WTC11 (cell line): ENCODE data around the gene ARHGAP4. TPM values are rescaled to one million over a fixed set of nuclear protein-coding genes. Genes with fewer than 3 reads are reported as not detected.

Source experiments
- ATAC-seq: fragments of 200-7000 bp; cut with Tn5 transposase; 2 replicates; pipeline ENCODE4 v1.10.0; 2021; ENCODE audit warnings: mild to moderate bottlenecking, moderate library complexity
- CTCF ChIA-PET: fragments of 300-600 bp; sonication (Branson Sonifier 250); formaldehyde crosslinking; loops from one replicate; lab custom pipeline; 2021; ENCODE audit warnings: antibody characterized with exemption; lab: Charles Lee
- POLR2A ChIA-PET: fragments of 350-600 bp; sonication (Branson Sonifier 250); formaldehyde crosslinking; loops from one replicate; lab custom pipeline; 2021; ENCODE audit warnings: antibody characterized with exemption; lab: Charles Lee
- DNase-seq: peaks from one replicate; pipeline ENCODE4 v3.0.0; 2021; ENCODE audit warnings: low spot score
- H3K27ac Mint-ChIP-seq: 2 replicates; pipeline ENCODE4 v1.8.0; 2021; ENCODE audit warnings: mixed read lengths
- H3K27me3 Mint-ChIP-seq: 2 replicates; pipeline ENCODE4 v1.8.0; 2021; ENCODE audit warnings: low read depth, mild to moderate bottlenecking, moderate library complexity, mixed read lengths
- H3K36me3 Mint-ChIP-seq: 2 replicates; pipeline ENCODE4 v1.8.0; 2021; ENCODE audit warnings: mixed read lengths
- H3K4me1 Mint-ChIP-seq: 2 replicates; pipeline ENCODE4 v1.8.0; 2022; ENCODE audit warnings: mixed read lengths
- H3K4me3 Mint-ChIP-seq: 2 replicates; pipeline ENCODE4 v1.8.0; 2021; ENCODE audit warnings: mild to moderate bottlenecking, moderate library complexity, mixed read lengths
- H3K9me3 Mint-ChIP-seq: 2 replicates; pipeline ENCODE4 v1.8.0; 2021; ENCODE audit warnings: mixed read lengths
- AR ChIP-seq: fragments of 250-450 bp; sonication (Bioruptor Pico); IDR thresholded peaks from 2 replicates; pipeline ENCODE4 v1.9.0; 2021; ENCODE audit warnings: mild to moderate bottlenecking
- ATF2 ChIP-seq: sonication (generic); formaldehyde crosslinking; IDR thresholded peaks from 2 replicates; pipeline ENCODE4 v1.8.1; 2022; ENCODE audit warnings: low read depth, missing genetic modification reagents, borderline replicate concordance
- CREB1 ChIP-seq: sonication (generic); formaldehyde crosslinking; IDR thresholded peaks from 2 replicates; pipeline ENCODE4 v1.8.0; 2023; ENCODE audit warnings: mild to moderate bottlenecking, missing genetic modification reagents
- CTCF ChIP-seq: fragments of 200-600 bp; IDR thresholded peaks from 2 replicates; pipeline ENCODE4 v1.8.0; 2022; ENCODE audit warnings: antibody characterized with exemption
- E2F1 ChIP-seq: sonication (generic); formaldehyde crosslinking; IDR thresholded peaks from 2 replicates; pipeline ENCODE4 v1.8.0; 2022; ENCODE audit warnings: mild to moderate bottlenecking, missing genetic modification reagents
- GTF2I ChIP-seq: fragments of 250-450 bp; sonication (Bioruptor Pico); conservative IDR thresholded peaks from 2 replicates; pipeline ENCODE4 v1.4.0; 2021; ENCODE audit warnings: mild to moderate bottlenecking
- HMGA2 ChIP-seq: fragments of 250-450 bp; sonication (Bioruptor Pico); IDR thresholded peaks from 2 replicates; pipeline ENCODE4 v1.4.0; 2021; ENCODE audit warnings: mild to moderate bottlenecking, moderate library complexity
- HMGXB4 ChIP-seq: sonication (generic); formaldehyde crosslinking; IDR thresholded peaks from 2 replicates; pipeline ENCODE4 v1.8.1; 2023; ENCODE audit warnings: mild to moderate bottlenecking, moderate library complexity, missing genetic modification reagents
- IRF2 ChIP-seq: sonication (generic); formaldehyde crosslinking; IDR thresholded peaks from 2 replicates; pipeline ENCODE4 v1.8.0; 2022; ENCODE audit warnings: low read depth, missing genetic modification reagents, borderline replicate concordance
- MXD4 ChIP-seq: fragments of 250-450 bp; sonication (Bioruptor Pico); IDR thresholded peaks from 2 replicates; pipeline ENCODE4 v1.8.0; 2021; ENCODE audit warnings: mild to moderate bottlenecking, moderate library complexity, borderline replicate concordance
- RELA ChIP-seq: sonication (generic); formaldehyde crosslinking; IDR thresholded peaks from 2 replicates; pipeline ENCODE4 v1.8.1; 2022; ENCODE audit warnings: missing genetic modification reagents, mild to moderate bottlenecking, borderline replicate concordance
- RORB ChIP-seq: fragments of 250-450 bp; sonication (Bioruptor Pico); IDR thresholded peaks from 2 replicates; pipeline ENCODE4 v1.9.0; 2021; ENCODE audit warnings: mild to moderate bottlenecking
- SMAD3 ChIP-seq: sonication (generic); formaldehyde crosslinking; IDR thresholded peaks from 2 replicates; pipeline ENCODE4 v1.8.0; 2022; ENCODE audit warnings: missing genetic modification reagents, mild to moderate bottlenecking, borderline replicate concordance
- ZBTB43 ChIP-seq: sonication (generic); formaldehyde crosslinking; IDR thresholded peaks from 2 replicates; pipeline ENCODE4 v1.8.1; 2023; ENCODE audit warnings: mild to moderate bottlenecking, missing genetic modification reagents
- ZNF219 ChIP-seq: sonication (generic); formaldehyde crosslinking; IDR thresholded peaks from 2 replicates; pipeline ENCODE4 v1.8.0; 2023; ENCODE audit warnings: missing genetic modification reagents, mild to moderate bottlenecking, borderline replicate concordance
- ZNF416 ChIP-seq: fragments of 250-450 bp; sonication (Bioruptor Pico); IDR thresholded peaks from 2 replicates; pipeline ENCODE4 v1.9.0; 2021; ENCODE audit warnings: mild to moderate bottlenecking, inconsistent platforms
- total RNA-seq: library from RNA; stranded (reverse); gene quantifications from 3 replicates; pipeline ENCODE4 v1.2.3, GENCODE V29; 2021

The ARHGAP4 gene
- total RNA-seq, 1 experiment from 2014 or later = 52.1 TPM

GRCh38 chrX:153937056-153937455, 11.0 kb upstream of the ARHGAP4 start:
- no peak overlapping the region for H3K4me3 Mint-ChIP-seq
- no peaks in the 10 kb centered on the region for H3K9me3 Mint-ChIP-seq
- ChIA-PET CTCF (interaction anchor here (0.6 kb wide), 1 partner anchor 10 kb away, joined by 3 read pairs; no protein-coding TSS in a partner anchor), POLR2A (no interaction called here)
- DNase-seq (no peak), ATAC-seq (no peak)
- no peak overlapping the region for H3K27ac Mint-ChIP-seq
- no peaks in the 10 kb centered on the region for H3K27me3 Mint-ChIP-seq
- H3K36me3 Mint-ChIP-seq = no peaks in the 10 kb centered on the region
- TF ChIP-seq ATF2 (CRISPR knock-in tag) (no peak), AR (no peak), ZNF416 (CRISPR knock-in tag) (no peak), ZBTB43 (CRISPR knock-in tag) (no peak), MXD4 (CRISPR knock-in tag) (no peak)
- H3K4me1 Mint-ChIP-seq = peaks cover 21% of the 10 kb centered on the region

GRCh38 chrX:153935326-153935851, 9.3 kb upstream of the ARHGAP4 start:
- H3K27me3 Mint-ChIP-seq = no peaks in the 10 kb centered on the region
- H3K4me3 Mint-ChIP-seq = peak overlapping the region; percentile 64
- H3K4me1 Mint-ChIP-seq = peaks cover 17% of the 10 kb centered on the region
- DNase-seq (peak; percentile 36), ATAC-seq (peak; percentile 42)
- CTCF ChIA-PET = interaction anchor here (0.9 to 1.5 kb wide), 6 partner anchors 10 to 64 kb away, joined by 3 to 8 read pairs (median 3); partner anchors contain the start of genes ARHGAP4 and RENBP
- no peak overlapping the region for H3K27ac Mint-ChIP-seq
- TF ChIP-seq ZNF219 = no peak
- TF ChIP-seq CTCF = no peak
- no peak for TF ChIP-seq GTF2I (CRISPR knock-in tag)
- TF ChIP-seq RORB = no peak
- TF ChIP-seq RELA (CRISPR knock-in tag) = no peak
- TF ChIP-seq IRF2 (CRISPR knock-in tag) = no peak
- no peak for TF ChIP-seq CREB1 (CRISPR knock-in tag)
- no peak for TF ChIP-seq E2F1 (CRISPR knock-in tag)
- TF ChIP-seq HMGXB4 (CRISPR knock-in tag) = no peak
- TF ChIP-seq SMAD3 (CRISPR knock-in tag) = no peak
- TF ChIP-seq HMGA2 (CRISPR knock-in tag) = no peak
- POLR2A ChIA-PET = interaction anchor here (0.9 to 1.3 kb wide), 3 partner anchors 9 to 36 kb away, joined by 3 read pairs; no protein-coding TSS in a partner anchor
- no peaks in the 10 kb centered on the region for H3K9me3 Mint-ChIP-seq
- H3K36me3 Mint-ChIP-seq = peaks cover 6% of the 10 kb centered on the region
